ENCODE measurements around the gene FOXP1.

GRCh38 chr3:71530903-71531530 is 52.5 kb downstream of the FOXP1 start:
- TF ChIP-seq CTCF (IDR thresholded peaks at IDR 0.05) (no peak), POLR2A (IDR thresholded peaks at IDR 0.05) (no peak)
